GM21528 (cell line): Measurements from ENCODE around the gene ODAD4.
"Not testable (repeated sequence)": the region's sequence is repeated elsewhere in the genome, so short reads cannot be mapped to it uniquely, and the experiment has no call there.

Experiments
- ATAC-seq: cut with Tn5 transposase; IDR thresholded peaks from one replicate; pipeline ENCODE4 v1.9.1; 2021; ENCODE audit warnings: mild to moderate bottlenecking, moderate library complexity; ENCODE audit not compliant: unreplicated experiment, low FRiP score

ODAD4 gene

DNA sequence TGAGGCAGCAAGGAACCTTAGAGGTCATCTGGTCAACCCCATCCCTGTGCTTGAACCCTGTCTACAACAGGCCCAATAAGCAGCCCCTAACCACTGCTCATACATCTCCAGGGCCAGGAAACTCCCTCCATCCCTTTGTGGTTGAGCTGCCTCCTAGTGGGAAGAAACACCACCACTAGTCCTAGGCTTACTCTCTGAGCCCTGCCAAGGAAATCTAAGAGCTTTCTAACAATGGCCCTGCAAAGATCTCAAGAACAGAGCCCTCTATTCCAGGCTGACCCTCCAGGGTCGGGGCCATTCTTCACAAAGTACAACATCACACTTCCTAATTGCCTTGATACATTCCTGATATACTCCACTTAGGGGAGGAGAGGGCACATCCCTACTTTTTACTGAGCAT is 17.5 kb upstream of the ODAD4 start:
- ATAC-seq = no peak

DNA sequence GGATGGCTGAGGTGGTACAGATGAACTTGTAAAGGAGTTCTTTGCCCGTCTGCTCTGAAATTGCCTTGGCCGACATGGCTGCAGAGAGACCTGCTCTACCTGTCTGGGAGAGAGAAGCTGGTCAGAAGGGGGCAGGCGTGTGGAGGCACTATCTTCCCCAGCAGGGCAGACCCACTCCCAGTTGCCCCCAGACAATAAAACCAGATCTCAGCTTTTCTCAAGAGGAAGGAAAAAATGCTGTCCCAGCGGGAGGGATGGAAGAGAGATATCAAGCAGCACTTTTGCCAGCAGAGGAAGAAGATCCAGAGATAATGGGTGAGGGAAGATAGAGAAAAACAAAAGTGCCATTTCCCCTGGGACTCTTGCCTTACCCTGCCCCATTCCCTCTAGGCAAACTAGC is 16.6 kb upstream of the ODAD4 start:
- no peak for ATAC-seq

DNA sequence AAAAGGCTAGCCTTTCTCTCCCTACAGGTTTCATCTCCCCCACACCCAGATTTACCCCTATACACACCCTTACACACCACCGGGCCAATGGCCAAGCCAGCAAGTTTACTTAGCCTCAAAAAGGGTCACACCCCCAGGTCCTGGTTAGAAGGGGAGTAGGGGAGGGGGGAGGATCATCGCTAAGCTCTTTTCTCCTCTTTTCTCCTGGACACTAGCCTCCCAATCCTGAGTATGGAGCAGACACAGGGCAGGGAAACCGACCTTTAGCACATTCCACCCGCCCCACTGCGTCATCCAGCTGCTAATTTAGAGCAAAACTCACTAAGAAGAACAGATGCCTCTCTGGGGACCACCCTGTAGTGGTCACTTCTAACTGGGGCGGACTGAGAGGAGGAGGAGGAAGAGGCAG is 16.1 kb upstream of the ODAD4 start:
- ATAC-seq = no peak

DNA sequence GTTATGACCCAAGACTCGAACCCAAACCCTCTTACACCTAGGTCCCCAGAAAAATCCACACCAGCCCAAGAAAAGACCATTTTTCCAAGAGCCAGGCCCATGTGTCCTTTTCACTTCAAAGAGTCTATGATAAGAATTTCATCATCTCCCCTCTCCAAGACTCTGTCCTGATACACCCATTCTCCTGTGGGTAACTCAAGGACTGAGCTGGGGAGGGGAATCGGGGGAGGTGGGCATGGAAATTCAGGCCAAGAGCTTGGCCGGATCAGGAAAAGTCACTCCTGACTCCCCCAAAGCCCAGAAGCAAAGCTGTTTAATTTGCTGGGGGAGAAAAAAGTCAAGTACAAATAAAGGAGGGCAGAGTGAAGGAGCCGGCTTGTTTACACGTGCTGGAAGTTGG is 15.4 kb upstream of the ODAD4 start:
- ATAC-seq = no peak

DNA sequence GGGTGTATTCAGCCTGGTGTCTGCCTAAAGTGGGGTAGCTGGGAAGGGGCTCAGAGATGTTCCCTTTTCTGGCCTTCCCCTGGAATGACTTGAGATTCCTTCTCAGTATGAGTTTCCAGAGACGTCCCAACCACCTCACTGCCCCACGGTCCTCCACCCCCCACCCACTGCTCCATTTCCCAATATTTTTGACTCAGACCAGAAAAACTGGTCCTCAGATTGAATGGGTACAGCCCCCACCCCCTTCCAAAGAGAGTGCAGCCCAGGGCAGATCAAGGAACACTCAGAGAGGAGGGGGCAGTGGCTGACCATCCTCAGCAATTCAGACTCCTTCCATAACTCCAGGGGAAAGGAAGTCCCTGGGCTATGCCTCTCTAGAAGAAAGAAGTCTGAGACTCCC is 14.9 kb upstream of the ODAD4 start:
- ATAC-seq = no peak

DNA sequence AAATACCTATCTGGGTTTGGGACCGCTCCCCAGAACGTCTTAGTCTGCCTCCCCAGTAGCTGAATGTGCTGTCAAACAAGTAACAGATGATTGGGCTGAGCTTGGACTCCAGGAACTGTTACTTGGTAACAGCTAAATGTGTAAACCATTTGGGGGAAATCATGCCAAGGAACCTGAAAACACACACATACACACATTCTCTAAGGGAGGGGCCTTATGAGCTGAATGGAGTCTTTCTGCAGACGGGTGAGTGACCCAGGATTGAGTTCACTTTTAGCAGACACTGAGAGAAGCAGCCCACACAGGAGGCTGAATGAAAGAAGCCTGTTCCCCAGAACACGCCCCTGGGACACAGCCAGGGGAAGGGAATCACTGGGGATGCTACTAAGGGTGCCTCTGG is 13.2 kb upstream of the ODAD4 start:
- no peak for ATAC-seq

DNA sequence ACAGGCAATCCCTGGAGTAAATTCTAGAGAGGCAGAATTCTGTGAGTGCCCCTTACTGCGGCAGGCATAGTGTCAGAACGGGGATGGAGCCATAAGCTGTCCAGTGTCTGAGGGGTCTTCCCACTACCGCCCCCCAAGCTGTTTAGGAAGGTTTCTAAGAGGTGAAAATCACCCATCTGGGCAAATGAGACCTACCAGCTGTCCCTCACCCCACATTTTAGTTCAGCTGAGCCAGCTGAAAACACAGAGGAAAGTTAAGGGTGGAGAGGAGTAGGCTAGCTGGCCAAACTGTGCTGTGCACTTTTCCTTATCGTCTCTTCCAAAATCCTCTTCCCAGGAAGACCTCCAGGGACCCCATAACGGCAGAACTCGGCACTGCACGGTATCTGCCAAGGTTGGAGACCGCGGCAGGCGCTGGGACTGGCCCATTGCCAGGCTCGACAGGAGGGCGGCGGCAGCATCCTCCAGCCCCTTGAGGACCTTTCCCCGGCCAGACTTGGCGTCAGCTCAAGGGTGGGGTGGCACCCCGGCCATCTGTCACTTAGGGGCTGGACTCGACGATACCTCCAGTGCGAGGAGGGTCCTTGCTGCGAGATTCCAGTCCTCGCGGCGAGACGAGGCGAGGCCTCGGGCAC is 12.6 kb upstream of the ODAD4 start:
- peak; percentile 15 for ATAC-seq

DNA sequence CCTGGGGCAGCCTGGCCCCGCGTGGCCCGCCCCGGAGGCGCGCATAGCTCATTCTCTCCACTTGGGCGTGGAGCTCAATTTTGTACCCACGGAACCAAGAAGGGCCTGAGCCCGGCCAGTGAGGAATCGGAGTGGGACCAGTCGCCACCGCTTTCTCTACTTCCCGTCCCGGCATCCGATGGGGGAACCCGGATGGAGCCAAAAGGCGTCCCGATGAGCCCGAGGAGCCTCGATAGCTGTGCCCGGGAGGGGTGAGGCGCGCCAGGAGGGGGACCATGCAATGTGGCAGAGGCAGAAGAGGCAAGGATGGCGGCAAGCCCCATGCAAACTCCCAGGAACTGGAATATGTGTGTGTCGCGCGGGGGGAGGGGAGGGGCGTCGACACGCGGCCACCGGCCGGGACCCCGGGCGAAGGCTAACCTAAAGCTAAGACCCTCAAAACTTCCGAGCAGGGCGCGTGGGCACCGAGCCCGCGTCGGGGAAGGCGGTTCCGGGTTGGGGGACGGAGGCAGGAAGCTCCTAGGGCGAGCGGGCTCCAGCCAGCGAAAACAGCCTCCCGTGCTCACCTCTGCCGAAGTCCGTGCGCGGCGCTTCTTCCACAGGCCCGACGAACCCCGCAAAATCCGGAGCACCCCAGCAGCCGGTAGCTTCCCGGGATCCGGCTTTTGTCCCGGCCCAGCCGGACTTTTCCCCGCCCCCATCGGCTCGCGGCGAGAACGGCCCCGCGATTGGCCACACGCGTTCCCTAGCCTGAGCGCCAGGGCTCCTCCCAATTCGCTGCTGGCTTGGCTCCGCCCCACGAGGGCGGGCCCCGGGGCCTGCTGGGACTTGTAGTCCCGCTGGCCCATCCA is 11.9 kb upstream of the ODAD4 start, which contains the start of gene ACLY:
ACLY (minus strand) TSS at position 638 of the 851 bp plus-strand sequence. CDS start 5,078 bp downstream, outside the sequence.
- peak; percentile 84 for ATAC-seq

DNA sequence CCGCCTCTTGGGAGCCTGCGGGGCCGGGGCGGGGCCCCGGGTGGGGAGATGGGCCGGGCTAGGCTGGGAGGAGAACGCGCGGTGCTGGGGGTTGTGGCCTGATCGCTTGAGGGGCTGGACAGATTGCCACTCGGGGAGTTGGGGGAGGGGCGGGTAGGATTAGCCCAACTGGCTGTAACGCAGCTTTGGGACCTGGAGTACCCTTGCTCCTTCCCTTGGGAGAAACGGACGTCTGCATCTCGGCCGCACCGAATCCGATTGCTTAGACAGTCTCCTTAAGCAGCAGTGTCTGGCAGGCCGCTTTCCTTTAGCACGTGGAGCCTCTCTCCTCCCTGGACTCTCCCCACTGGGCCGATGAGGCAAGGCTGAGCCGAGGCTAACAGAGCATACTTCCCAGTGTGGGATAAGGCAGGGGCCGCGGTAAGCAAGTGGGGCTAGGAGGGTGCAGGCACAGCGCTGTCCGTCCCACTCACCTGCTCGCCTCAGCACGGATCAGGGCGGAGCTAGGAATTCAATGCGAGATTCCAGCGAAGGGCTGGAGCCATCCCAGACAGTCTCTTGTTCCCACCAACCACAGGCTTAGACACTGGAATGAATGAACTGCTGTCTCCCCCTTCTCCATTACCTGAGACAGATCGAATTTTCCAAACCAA is 11.1 kb upstream of the ODAD4 start:
- ATAC-seq = peak; percentile 18

DNA sequence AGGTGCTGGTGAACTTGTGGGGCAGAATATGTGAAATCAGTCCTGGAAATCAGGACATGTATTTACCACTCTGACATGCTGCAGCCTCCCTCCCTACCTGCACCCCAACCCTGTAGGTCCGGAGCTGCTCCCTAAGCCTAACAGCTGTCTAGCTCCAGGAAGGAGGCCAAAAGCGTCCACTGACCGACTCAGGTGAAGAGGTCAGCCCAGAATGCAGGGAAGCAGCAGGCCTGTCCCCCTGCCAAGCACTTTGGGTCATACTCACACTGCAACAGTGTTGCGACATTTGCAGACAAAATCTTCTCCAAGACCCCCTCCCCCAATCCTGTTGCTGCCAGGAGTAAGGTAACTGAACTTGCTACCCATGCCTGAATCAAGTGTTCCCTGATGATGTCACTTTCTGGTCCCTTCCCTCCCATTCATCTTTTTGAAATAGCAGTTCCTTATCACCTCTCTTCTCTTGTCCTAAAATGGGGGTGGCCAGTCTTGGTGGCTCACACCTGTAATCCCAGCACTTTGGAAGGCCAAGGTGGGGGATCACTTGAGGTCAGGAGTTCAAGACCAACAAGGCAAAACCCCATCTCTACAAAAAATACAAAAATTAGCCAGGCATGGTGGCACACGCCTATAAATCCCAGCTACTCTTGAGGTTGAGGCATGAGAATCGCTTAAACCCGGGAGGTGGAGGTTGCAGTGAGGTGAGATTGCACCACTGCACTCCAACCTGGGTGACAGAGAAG is 10.4 kb upstream of the ODAD4 start:
- no peak for ATAC-seq

DNA sequence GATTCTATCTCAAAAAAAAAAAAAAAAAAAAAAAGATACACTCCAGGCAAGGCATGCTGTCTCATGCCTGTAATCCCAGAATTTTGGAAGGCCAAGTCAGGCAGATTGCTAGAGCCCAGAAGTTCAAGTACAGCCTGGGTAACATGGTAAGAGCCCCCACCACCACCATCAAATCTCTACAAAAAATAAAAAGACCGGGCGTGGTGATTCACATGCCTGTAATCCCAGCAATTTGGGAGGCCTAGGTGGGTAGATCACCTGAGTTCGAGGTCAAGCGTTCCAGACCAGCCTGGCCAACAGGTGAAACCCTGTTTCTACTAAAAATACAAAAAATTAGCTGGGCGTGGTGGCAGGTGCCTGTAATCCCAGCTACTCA is 9.8 kb upstream of the ODAD4 start:
- ATAC-seq = no peak

DNA sequence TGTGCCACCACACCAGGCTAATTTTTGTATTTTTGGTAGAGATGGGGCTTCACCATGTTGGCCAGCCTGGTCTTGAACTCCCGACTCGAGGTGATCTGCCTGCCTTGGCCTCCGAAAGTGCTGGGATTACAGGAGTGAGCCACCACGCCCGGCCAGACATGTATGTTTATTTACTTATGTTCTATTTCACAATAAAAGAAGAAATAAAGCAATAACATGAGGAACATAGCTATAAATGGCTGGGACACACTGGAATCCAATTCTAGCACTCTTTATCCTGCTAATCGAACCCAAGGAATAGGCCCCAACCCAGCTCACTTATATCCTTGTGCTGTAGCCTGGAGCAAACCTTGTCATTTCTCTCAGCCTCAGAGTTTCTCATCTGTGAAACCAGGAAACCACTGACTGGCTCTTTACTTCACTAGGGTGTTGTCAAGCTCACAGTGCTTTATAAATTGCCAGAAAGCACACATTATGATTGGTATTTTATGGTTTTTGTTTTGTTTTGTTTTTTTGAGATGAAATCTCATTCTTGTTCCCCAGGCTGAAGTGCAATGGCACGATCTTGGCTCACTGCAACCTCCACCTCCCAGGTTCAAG is 4.3 kb upstream of the ODAD4 start:
- no peak for ATAC-seq

DNA sequence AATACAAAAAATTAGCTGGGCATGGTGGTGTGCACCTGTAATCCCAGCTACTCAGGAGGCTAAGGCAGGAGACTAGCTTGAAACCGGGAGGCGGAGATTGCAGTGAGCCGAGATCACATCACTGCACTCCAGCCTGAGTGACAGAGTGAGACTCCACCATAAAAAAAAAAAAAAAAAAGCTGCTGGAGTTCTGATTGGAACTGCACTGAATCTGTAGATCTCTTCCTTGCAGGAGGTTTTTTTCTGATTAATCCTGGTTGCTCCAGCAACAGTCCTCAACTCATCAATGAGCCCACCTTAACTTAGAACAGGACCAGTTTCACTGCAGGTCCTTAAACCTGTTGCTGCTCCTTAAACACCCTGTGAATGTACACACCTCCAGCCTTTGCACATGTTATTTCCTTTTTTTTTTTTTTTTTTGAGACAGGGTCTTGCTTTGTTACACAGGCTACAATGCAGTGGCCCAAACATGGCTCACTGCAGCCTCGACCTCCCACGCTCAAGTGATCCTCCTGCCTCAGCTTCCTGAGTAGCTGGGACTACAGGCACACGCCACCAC is 1.6 kb upstream of the ODAD4 start:
- no peak for ATAC-seq

DNA sequence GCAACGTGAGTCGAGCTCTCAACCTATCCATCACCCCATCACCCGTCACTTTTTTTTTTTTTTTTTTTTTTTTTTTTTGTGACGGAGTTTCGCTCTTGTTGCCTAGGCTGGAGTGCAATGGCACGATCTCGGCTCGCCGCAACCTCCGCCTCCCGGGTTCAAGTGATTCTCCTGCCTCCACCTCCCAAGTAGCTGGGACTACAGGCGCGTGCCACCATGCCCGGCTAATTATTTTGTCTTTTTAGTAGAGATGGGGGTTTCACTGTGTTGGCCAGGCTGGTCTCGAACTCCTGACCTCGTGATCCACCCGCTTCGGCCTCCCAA is 378 bp downstream of the ODAD4 start:
- not testable (repeated sequence) for ATAC-seq

DNA sequence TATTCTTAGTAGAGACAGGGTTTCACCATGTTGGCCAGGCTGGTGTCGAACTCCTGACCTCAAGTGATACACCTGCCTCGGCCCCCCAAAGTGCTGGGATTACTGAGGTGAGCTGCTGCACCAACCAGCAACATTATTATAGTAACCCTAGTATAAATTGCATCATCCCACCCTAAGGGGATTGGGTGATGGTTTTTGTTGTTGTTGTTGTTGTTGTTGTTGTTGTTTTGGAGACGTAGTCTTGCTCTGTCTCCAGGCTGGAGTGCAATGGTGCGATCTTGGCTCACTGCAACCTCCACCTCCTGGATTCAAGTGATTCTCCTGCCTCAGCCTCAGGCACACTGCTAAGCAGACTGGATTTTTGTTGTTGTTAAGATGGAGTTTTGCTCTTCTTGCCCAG is 1.3 kb downstream of the ODAD4 start:
- not testable (repeated sequence) for ATAC-seq

DNA sequence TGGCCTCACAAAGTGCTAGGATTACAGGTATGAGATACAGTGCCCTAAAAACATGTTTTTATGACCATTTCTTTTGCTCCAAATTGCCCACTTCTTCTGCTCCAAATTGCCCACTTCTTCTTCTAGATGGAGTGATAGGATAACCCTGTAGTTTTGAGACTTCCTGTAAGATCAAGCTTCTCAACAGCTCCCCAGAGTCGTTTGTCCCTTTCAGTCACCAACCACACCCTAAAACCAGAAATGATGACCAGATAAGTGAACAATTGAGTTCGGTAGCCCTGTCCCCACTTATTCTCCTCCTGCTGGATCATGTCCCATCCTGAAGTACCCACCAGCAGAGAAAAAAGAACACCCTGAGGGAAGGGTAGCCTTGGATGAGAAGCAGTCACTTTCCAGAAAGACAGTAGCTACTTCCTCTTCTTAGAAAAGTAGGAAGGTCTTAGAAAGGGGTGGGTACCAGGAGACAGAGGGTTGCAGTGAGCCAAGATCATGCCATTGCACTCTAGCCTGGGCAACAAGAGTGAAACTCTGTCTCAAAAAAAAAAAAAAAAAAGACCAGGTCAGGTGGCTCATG is 2.5 kb downstream of the ODAD4 start:
- ATAC-seq = no peak

DNA sequence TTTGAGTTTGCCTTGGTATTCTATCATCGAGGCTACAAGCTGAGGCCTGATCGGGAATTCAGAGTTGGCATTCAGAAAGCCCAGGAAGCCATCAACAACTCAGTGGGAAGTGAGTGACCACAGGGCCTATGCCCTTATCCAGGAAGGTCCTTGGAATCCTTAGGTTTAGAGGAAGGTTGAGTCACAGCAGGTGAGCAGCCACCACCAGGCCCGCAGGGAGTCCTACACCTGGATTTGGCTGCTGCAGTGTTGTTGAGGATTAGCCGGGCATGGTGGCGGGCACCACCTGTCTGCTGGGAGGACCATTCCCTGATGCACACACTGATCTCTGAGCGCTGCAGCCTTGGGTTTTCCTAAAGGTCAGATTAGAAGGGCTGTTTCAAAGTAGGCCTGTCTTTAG is 5.2 kb downstream of the ODAD4 start:
- ATAC-seq = no peak

DNA sequence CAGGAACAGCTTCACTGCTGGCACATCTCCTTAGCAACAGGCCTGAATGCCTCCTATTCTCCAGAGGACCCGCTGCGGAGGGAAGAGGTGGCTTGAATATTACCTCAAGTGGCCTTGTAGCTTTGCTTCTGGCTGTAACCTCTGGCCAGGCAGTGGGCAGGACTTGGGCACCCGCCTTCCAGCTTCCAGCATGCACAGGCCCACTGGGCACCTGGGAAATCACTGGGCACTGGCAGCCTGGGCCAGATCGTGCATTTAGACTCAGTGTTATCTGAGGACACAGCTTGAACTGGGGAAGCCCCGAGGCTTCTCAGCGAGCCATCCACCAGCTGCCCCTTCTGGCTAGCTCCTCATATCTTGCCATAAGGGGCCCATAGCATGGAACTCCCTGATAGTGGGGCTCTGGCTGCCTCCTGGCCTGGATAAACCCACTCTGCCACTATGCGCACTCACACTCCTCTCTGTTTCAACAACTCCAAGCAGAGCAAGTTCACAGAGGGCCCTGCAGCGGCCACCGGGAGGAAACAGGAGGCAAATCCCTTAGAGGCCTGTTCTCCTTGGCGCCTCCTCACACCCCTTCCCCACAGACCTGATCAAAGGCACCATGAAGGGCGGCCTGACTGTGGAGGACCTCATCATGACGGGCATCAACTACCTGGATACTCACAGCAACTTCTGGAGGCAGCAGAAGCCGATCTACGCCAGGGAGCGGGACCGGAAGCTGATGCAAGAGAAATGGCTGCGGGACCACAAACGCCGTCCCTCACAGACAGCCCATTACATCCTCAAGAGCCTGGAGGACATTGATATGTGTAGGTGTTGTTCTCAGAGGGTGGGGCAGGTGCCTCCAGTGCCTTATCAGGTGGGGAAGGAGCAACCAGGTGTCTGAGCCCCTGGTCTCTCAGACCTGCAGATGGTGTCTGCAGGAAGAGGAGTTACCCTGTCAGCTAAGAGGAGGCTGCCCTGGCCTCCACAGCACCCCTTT is 7.8 kb downstream of the ODAD4 start:
- no peak for ATAC-seq
